ENCODE measurements around the gene GUK1. TPM values are rescaled to one million over a fixed set of nuclear protein-coding genes. Genes with fewer than 3 reads are reported as not detected.

GUK1 gene
- total RNA-seq, 1 experiment from 2014 or later = 996 TPM

- ChIA-PET CTCF (no interaction called here), POLR2A (ENCODE audit: unreplicated experiment) (no interaction called here)
Observed at GRCh38 chr1:228156941-228157728, 17.1 kb downstream of the GUK1 start.

GRCh38 chr1:228157729-228158126, 17.6 kb downstream of the GUK1 start:
- ATAC-seq = no peak
- no peak overlapping the region for H3K4me2 ChIP-seq (ENCODE audit: low read length)
- no peak overlapping the region for H3K4me3 ChIP-seq (ENCODE audit: low read length)
- BruUV-seq (replicated peaks) = no TSS peak
- H3K9me3 ChIP-seq (ENCODE audit: low read length) = no peaks in the 10 kb centered on the region
- no peaks in the 10 kb centered on the region for H3K27me3 ChIP-seq (ENCODE audit: low read length)
- no peak for TF ChIP-seq EZH2phosphoT487 (IDR thresholded peaks at IDR 0.05; ENCODE audit: borderline replicate concordance, low read length)
- TF ChIP-seq CTCF (conservative IDR thresholded peaks at IDR 0.05; ENCODE audit: low read depth, low read length) = no peak
- no peak for TF ChIP-seq EZH2 (IDR thresholded peaks at IDR 0.05; ENCODE audit: low read length, unreplicated experiment)
- no peak for DNase-seq
- no peaks in the 10 kb centered on the region for H3K79me2 ChIP-seq (ENCODE audit: low read length)
- H4K20me1 ChIP-seq (ENCODE audit: low read length) = no peaks in the 10 kb centered on the region
- H3F3A ChIP-seq (ENCODE audit: low read length, unreplicated experiment) = no peaks in the 10 kb centered on the region
- CTCF ChIA-PET = no interaction called here
- intact Hi-C loops (cut with micrococcal nuclease) = no loop called here
- no peak overlapping the region for H2AFZ ChIP-seq (ENCODE audit: low read length)
- no peaks in the 10 kb centered on the region for H3K4me1 ChIP-seq (ENCODE audit: insufficient read depth, low read length)
- no peak overlapping the region for H3K9ac ChIP-seq (ENCODE audit: low read length)
- H3K27ac ChIP-seq (ENCODE audit: low read length) = no peak overlapping the region
- no peaks in the 10 kb centered on the region for H3K36me3 ChIP-seq (ENCODE audit: low read depth, low read length)
- H3K9me2 ChIP-seq (replicated peaks; ENCODE audit: low read length) = no peaks in the 10 kb centered on the region
- POLR2A ChIA-PET (ENCODE audit: unreplicated experiment) = no interaction called here

More at GRCh38 chr1:228156941-228157728, 17.1 kb downstream of the GUK1 start:
- Histone ChIP-seq H3K4me3 (ENCODE audit: low read length) (no peak overlapping the region), H3K9me3 (ENCODE audit: low read length) (no peaks in the 10 kb centered on the region), H3K27ac (ENCODE audit: low read length) (no peak overlapping the region), H3F3A (ENCODE audit: low read length, unreplicated experiment) (no peaks in the 10 kb centered on the region), H2AFZ (ENCODE audit: low read length) (no peak overlapping the region), H3K36me3 (ENCODE audit: low read depth, low read length) (no peaks in the 10 kb centered on the region), H3K4me1 (ENCODE audit: insufficient read depth, low read length) (no peaks in the 10 kb centered on the region), H3K79me2 (ENCODE audit: low read length) (no peaks in the 10 kb centered on the region), H3K27me3 (ENCODE audit: low read length) (no peaks in the 10 kb centered on the region), H3K4me2 (ENCODE audit: low read length) (no peak overlapping the region), H4K20me1 (ENCODE audit: low read length) (no peaks in the 10 kb centered on the region), H3K9ac (ENCODE audit: low read length) (no peak overlapping the region), H3K9me2 (replicated peaks; ENCODE audit: low read length) (no peaks in the 10 kb centered on the region)
- TF ChIP-seq CTCF (conservative IDR thresholded peaks at IDR 0.05; ENCODE audit: low read depth, low read length) (no peak), EZH2phosphoT487 (IDR thresholded peaks at IDR 0.05; ENCODE audit: borderline replicate concordance, low read length) (no peak), EZH2 (IDR thresholded peaks at IDR 0.05; ENCODE audit: low read length, unreplicated experiment) (no peak)
- BruUV-seq (replicated peaks) = no TSS peak
- intact Hi-C loops (cut with micrococcal nuclease) = no loop called here
- DNase-seq (no peak), ATAC-seq (no peak)

Measured in PC-3 (cell line).